Vagina (tissue), 2 donors: ENCODE data around the gene C1orf21. TPM values are rescaled to one million over a fixed set of nuclear protein-coding genes. Genes with fewer than 3 reads are reported as not detected.

Source experiments
- DNase-seq, 2 donors: peaks; one replicate each; pipeline ENCODE4 v3.0.0-alpha.2; 2017; ENCODE audit errors: extremely low spot score in 2 of 2
- H3K27ac ChIP-seq: fragments of 200-600 bp; sonication (generic); one replicate; pipeline ENCODE4 v1.5.1; 2019
- H3K27me3 ChIP-seq: fragments of 200-600 bp; sonication (generic); one replicate; pipeline ENCODE4 v1.5.1; 2019
- H3K36me3 ChIP-seq, 2 donors: fragments of 200-600 bp; sonication (generic); one replicate each; pipeline ENCODE4 v1.5.1; 2017 to 2019
- H3K4me1 ChIP-seq: fragments of 200-600 bp; sonication (generic); one replicate; pipeline ENCODE4 v1.5.1; 2019
- H3K4me3 ChIP-seq, 2 donors: fragments of 200-600 bp; sonication (generic); 1 replicate in 1 of 2; 2 replicates in 1 of 2; pipeline ENCODE4 v1.5.1; 2016 to 2019
- H3K9me3 ChIP-seq: fragments of 200-600 bp; sonication (generic); one replicate; pipeline ENCODE4 v1.5.1; 2019
- CTCF ChIP-seq, 3 experiments: fragments of 450-650 bp in 2 of 3; fragments of 200-600 bp in 1 of 3; sonication (generic) in 1 of 3; IDR thresholded peaks; one replicate each; pipeline ENCODE4 v1.5.1; 2017 to 2019; ENCODE audit warnings: antibody characterized with exemption in 3 of 3, mild to moderate bottlenecking in 2 of 3, moderate library complexity in 2 of 3
- POLR2A ChIP-seq, 2 donors: fragments of 450-650 bp; IDR thresholded peaks; one replicate each; pipeline ENCODE4 v1.6.1; 2017; ENCODE audit warnings: antibody characterized with exemption in 2 of 2, mild to moderate bottlenecking in 2 of 2, moderate library complexity in 2 of 2
- POLR2AphosphoS5 ChIP-seq, 2 donors: sonication (generic); formaldehyde crosslinking; IDR thresholded peaks; one replicate each; pipeline ENCODE4 v1.9.0; 2017; ENCODE audit warnings: antibody characterized with exemption in 2 of 2, mild to moderate bottlenecking in 2 of 2, low read depth in 1 of 2; ENCODE audit not compliant: insufficient read depth in 1 of 2
- intact Hi-C: fragments of 100-400 bp; cut with DNase I; formaldehyde crosslinking; loops from one replicate; pipeline ENCODE4 v1.15.1; 2023
- total RNA-seq: library from RNA; depleted of rRNA; stranded (reverse); fragments of >200 nt; gene quantifications from one replicate; pipeline ENCODE4 v1.2.3, GENCODE V29; 2016

Gene C1orf21
- total RNA-seq, 1 donor from 2014 or later: 24.1 TPM

DNA sequence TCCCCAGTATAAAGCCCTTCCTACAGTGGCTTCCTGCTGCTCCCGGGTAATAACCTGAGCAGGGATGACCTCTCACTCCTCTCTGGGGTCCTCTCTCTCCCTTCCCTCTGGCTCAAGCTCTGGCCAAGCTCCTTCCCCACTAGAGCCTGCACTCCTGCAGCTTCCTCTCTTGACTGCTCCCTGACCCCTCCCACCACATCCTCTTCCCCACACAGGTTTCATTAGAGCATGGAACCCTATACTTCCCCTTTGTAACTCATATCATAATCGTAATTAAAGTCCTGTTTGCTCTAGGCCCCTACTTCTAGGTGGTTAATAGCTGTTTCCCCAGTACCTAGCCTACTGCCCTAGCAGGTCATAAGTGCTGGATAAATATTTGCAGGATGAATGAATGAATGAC, 146.2 kb downstream of the C1orf21 start:
- Histone ChIP-seq H3K27me3 (no peaks in the 10 kb centered on the region), H3K4me3 (no peak overlapping the region), H3K4me1 (peaks cover 64% of the 10 kb centered on the region), H3K9me3 (no peaks in the 10 kb centered on the region), H3K36me3 (no peaks in the 10 kb centered on the region), H3K27ac (peak overlapping the region; percentile 87)
- DNase-seq: no peak
- intact Hi-C loops: no loop called here
- no peak for TF ChIP-seq POLR2AphosphoS5 (IDR thresholded peaks at IDR 0.05; ENCODE audit: insufficient read depth in 1 of 2, low read depth in 1 of 2)
- TF ChIP-seq POLR2A (IDR thresholded peaks at IDR 0.05): no peak
- TF ChIP-seq CTCF (IDR thresholded peaks at IDR 0.05): no peak

- Histone ChIP-seq H3K9me3 (peaks cover 7% of the 10 kb centered on the region), H3K27ac (peak overlapping the region; percentile 87), H3K36me3 (no peaks in the 10 kb centered on the region), H3K4me1 (peaks cover 64% of the 10 kb centered on the region), H3K27me3 (no peaks in the 10 kb centered on the region), H3K4me3 (no peak overlapping the region)
- no peak for DNase-seq
- intact Hi-C loops: no loop called here
- TF ChIP-seq POLR2AphosphoS5 (IDR thresholded peaks at IDR 0.05; ENCODE audit: insufficient read depth in 1 of 2, low read depth in 1 of 2) (no peak), CTCF (IDR thresholded peaks at IDR 0.05) (no peak), POLR2A (IDR thresholded peaks at IDR 0.05) (no peak)
These were observed 147.1 kb downstream of the C1orf21 start for GRCh38 chr1:184533915-184534314.

DNA sequence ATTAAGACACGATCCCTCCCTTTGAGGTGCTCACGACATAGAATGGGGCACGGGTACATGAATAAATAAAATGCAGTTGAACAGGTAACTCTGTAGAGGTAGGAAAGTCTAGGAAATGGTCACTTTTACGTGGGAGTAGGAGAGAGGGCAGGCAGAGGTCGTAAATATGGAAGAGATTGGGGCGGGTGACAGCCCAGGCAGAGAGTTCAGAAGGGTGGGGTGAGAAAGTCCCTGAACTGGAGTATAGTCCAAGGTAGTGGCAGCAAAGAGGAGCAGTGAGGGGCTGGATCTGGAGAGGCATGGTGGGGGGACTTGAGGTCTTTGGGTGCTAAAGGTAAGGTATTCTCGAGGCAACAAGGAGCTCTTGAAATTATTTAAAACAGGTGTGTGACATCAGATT, 147.9 kb downstream of the C1orf21 start:
- no peak for DNase-seq
- Histone ChIP-seq H3K4me1 (peaks cover 64% of the 10 kb centered on the region), H3K4me3 (no peak overlapping the region), H3K27me3 (no peaks in the 10 kb centered on the region), H3K27ac (peak overlapping the region; percentile 87), H3K36me3 (no peaks in the 10 kb centered on the region), H3K9me3 (peaks cover 8% of the 10 kb centered on the region)
- intact Hi-C loops: no loop called here
- no peak for TF ChIP-seq CTCF (IDR thresholded peaks at IDR 0.05)
- no peak for TF ChIP-seq POLR2AphosphoS5 (IDR thresholded peaks at IDR 0.05; ENCODE audit: insufficient read depth in 1 of 2, low read depth in 1 of 2)
- no peak for TF ChIP-seq POLR2A (IDR thresholded peaks at IDR 0.05)

GRCh38 chr1:184535191-184535970, 148.6 kb downstream of the C1orf21 start:
- Histone ChIP-seq H3K9me3 (peaks cover 8% of the 10 kb centered on the region), H3K4me1 (peaks cover 64% of the 10 kb centered on the region), H3K27me3 (no peaks in the 10 kb centered on the region), H3K27ac (peak overlapping the region; percentile 87), H3K36me3 (no peaks in the 10 kb centered on the region), H3K4me3 (no peak overlapping the region)
- intact Hi-C loops: no loop called here
- TF ChIP-seq POLR2A (IDR thresholded peaks at IDR 0.05): peak in 1 of 2 donors; percentile 8
- TF ChIP-seq CTCF (IDR thresholded peaks at IDR 0.05): no peak
- TF ChIP-seq POLR2AphosphoS5 (IDR thresholded peaks at IDR 0.05; ENCODE audit: insufficient read depth in 1 of 2, low read depth in 1 of 2): peak; percentile 65 to 89
- no peak for DNase-seq
